Vagina (tissue), 1 donor: Measurements from ENCODE around the gene CIAO2B. TPM values are rescaled to one million over a fixed set of nuclear protein-coding genes. Genes with fewer than 3 reads are reported as not detected.

Experiments
- total RNA-seq: library from RNA; depleted of rRNA; stranded (reverse); fragments of >200 nt; gene quantifications from one replicate; pipeline ENCODE4 v1.2.3, GENCODE V29; 2016

CIAO2B gene
- total RNA-seq, 1 donor from 2014 or later, result 105 TPM

Other genes starting within 250 kb of the CIAO2B start
- gene CMTM4, start 237.7 kb downstream of the CIAO2B start, total RNA-seq, result 15.7 TPM
- 149 TPM for gene DYNC1LI2, start 182.8 kb downstream of the CIAO2B start, total RNA-seq
- gene TERB1, start 132.8 kb downstream of the CIAO2B start, total RNA-seq, result not detected
- gene NAE1, start 103.4 kb downstream of the CIAO2B start, total RNA-seq, result 30.0 TPM
- not detected for gene CA7, start 90.0 kb downstream of the CIAO2B start, total RNA-seq
- gene PDP2, start 53.9 kb downstream of the CIAO2B start, total RNA-seq, result 14.0 TPM
- gene CDH16, start 15.5 kb downstream of the CIAO2B start, total RNA-seq, result 0.25 TPM
- 49.1 TPM for gene RRAD, start 8.9 kb downstream of the CIAO2B start, total RNA-seq
- 55.7 TPM for gene CES2, start 1.1 kb upstream of the CIAO2B start, total RNA-seq
- 0.98 TPM for gene CES3, start 26.9 kb upstream of the CIAO2B start, total RNA-seq
- 12.5 TPM for gene CES4A, start 54.2 kb upstream of the CIAO2B start, total RNA-seq
- gene CBFB, start 94.7 kb upstream of the CIAO2B start, total RNA-seq, result 33.9 TPM
- 23.3 TPM for gene PHAF1, start 175.5 kb upstream of the CIAO2B start, total RNA-seq
- 12.8 TPM for gene B3GNT9, start 216.6 kb upstream of the CIAO2B start, total RNA-seq
- 22.3 TPM for gene TRADD, start 225.5 kb upstream of the CIAO2B start, total RNA-seq
- 31.4 TPM for gene FBXL8, start 225.6 kb upstream of the CIAO2B start, total RNA-seq
- 54.3 TPM for gene HSF4, start 230.3 kb upstream of the CIAO2B start, total RNA-seq
- 19.2 TPM for gene NOL3, start 236.1 kb upstream of the CIAO2B start, total RNA-seq
- gene MATCAP1, start 249.6 kb upstream of the CIAO2B start, total RNA-seq, result 17.4 TPM